ENCODE measurements around the gene GRK6.

GRK6 gene

DNA sequence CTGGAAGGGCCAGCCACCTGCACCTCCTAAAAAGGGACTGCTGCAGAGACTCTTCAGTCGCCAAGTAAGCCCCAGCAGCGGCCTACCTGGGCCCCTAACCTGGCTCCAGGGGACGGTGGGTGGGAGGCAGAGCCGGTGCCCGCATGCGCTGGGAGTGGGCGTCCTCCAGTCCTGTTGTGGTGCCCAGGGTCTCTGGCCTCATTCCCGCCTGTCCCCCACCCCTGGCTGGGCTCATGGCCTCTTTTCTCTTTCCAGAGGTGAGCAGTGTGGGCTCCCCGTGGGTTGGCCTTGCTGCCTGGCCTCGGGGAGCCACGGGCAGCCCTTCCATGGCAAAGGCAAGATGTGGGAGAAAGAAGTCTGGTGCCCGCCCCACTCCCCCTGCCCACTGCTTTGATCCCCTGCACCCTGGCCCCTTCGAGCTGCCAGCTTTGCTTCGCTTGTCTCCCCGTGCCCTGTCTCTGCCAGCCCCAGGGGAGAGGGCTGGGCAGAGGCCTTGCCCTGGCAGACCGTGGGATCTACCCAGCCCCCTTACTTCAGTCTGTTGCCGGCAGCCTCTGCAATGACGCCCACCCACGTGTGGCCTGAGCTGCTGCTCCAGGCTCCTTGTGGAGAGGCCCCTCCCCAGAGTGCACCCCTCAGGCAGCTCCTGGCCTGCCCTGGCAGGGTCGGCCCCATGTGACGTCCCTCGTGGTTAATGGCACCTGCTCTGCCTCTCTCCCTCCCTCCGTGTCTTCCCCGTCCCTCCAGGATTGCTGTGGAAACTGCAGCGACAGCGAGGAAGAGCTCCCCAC lies 14.7 kb downstream of the GRK6 start:
- DNase-seq = no peak

DNA sequence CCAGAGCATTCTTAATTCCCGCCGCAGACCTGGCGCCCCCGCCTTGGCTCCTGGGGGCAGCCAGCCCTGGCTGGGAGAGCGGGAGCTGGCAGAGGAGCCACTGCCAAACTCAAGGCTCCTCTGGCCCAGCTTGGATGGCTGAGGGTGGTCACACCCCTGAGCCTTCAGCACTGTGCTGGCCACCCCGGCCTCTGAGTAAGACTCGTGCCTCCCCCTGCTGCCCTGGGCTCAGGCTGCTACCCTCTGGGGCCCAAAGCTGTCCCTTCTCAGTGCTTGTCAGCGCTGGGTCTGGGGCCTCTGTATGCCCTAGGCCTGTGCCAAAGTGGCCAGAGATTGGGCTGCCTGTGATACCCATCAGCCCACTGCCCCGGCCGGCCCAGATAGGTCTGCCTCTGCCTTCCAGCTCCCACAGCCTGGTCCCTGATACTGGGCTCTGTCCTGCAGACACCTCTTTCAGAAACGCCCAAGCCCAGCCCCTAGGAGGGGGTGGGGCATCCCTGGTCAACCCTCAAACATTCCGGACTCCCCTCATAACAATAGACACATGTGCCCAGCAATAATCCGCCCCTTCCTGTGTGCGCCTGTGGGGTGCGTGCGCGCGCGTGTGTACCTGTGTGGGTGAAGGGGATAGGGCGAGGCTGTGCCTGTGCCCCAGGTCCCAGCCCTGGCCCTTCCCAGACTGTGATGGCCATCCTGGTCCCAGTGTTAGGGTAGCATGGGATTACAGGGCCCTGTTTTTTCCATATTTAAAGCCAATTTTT lies 15.8 kb downstream of the GRK6 start:
- no peak for DNase-seq

GRCh38 chr5:177443144-177443983 lies 16.9 kb downstream of the GRK6 start:
- no peak for DNase-seq

DNA sequence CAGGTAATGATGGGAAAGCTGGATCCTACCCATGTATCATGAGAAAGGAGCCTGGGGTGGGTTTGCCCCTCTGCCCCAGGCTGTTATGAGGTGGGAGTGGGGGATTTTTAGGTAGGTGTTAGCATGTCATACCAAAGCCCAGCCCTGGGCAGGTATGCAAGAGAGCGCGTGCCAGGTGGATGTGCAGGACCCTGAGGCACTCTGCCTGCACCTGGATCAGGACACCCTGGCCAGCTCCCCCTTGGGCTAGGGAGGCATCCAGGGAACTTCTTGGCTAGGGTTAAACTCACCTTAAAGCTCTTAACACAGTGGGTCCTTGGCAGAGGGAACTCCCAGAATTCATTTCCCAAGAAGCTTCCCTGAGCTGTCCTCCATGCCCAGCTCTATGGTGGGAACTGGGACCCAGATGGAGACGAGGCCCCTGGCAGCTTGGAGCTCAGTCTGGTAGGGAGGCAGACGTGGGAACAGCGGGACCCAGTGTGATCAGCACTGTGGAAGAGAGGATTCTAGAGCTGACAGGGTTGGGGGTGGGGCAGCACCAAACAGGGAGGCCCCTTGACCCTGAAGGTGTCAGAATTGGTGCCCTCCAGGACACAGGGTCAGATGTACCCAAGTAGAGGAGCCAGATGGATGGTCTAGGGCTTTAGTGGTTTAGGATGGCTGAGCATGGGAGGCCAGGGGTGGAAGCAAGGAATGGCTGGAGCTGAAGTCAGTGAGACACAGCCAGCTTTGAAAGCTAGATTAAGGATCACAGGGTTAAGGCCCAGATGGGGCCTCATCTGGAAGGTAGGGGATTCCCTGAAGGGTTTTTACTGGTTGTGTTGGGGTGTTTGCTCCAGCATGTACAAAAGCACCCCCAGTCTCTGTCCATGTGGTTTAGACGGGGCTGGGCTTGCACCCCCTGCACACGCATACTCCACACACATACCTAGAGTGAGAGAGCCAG lies 17.9 kb downstream of the GRK6 start:
- DNase-seq = no peak

DNA sequence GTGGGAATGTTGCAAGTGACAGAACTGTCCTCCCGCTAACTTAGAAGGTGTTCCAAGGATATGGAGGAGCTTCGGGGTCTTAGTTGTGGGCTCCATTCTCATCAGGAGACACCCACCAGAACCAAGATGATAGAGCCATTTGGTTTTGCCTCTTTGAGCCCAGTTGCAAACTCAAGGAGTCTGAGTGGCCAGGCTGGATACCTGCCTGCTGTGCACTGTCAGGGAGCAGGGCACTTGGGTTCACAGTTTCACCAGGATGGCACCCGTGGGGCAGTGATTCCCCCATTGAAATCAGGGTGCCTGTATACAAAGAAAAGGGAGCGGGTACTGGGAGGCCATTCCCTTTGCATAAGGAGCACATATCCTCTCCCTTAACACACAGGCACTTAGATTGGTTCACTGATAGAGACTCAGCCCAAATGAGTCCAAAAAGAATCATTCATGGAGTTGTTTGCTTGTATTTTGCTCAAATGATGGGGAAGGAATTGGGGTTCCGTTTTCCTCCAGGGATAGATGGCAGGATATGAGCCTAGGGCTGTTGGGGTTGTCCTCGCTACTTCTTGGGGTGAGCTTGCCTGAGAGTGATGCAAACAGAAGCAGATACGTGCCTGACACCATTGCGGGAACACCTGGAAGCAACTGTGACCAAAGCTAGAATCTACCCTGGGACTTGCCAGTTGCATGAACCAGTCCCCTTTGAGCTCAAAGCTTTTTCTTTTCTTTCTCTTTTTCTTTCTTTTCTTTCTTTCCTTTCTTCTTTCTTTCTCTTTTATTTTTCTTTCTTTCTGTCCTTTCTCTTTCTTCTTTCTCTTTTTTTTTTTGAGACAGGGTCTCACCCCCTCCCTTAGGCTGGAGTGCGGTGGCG lies 18.8 kb downstream of the GRK6 start:
- DNase-seq = no peak

- DNase-seq = no peak
Measured at GRCh38 chr5:177445917-177446199, 19.4 kb downstream of the GRK6 start.

DNA sequence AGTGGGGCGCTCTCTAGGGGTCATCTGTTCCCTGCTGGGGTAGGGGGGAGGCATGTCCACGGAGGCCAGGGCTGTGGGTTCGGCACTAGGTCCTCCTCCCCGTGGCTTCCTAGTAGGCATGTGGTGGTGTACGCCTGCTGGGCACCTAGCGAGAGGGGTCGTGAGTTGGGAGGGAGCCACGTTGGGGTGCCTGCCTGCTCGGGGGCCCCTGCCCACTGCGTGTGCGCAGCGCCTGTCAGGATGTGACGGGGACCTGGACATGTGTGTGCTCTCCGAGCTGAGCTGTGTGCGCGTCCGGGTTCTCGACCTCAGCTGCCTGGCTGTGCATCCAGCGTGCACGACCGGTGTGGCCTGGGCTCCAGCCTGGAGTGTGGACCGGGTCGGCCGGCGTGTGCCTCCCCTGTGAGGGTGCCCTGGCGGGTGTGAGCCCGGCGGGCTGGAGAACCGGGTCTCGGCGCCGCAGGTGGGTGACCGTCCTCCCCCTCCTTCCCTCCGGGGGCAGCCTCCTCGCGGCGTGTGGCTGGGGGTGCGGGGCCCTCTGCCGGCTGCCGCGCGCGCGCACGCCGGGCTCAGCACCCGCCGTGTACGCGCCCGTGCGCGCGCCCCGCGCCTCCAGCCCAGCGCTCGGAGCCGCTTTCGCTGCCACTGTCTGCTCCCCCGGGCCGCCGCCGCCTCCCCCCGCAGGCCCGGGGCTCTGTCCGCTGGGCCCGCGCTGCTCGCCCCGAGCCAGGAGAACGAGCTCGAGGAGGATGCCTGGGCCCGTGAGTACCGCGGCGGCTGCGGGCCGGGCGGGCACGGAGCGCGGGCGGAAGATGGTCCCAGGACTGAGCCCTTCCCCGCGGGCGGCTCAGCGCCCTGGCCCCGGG lies 20.0 kb downstream of the GRK6 start, which contains the start of gene PRR7:
Gene PRR7 (plus strand): TSS at position 615 of the 866 bp plus-strand sequence. CDS start 8,254 bp downstream, outside the sequence.
- peak; percentile 41 for DNase-seq

DNA sequence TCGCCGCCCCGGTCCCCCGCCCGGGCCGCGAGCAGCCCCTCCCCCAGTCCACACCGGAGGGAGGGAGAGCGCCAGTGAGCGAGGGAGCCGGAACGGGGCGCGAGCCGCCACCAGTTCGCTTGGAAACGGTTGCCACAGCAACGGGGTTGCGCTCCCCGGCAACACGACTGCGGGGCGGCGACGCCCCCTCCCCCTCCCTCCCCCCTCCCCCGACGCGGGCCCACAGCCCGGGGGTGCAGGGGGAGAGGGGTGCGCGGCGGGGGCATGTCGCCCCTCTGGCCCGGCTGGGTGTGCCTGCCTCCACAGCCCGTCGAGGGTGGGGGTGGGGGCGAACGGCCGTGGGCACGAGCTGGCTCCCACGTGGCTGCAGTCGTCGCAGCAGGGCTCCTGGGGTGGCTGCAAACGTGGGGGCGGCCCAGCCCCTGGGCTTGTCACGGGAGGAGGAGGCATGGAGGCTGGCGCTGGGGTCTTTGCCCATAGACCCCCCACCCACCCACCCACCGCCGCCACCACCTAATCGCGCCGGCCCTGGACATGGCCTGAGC lies 20.7 kb downstream of the GRK6 start:
- peak; percentile 37 for DNase-seq

DNA sequence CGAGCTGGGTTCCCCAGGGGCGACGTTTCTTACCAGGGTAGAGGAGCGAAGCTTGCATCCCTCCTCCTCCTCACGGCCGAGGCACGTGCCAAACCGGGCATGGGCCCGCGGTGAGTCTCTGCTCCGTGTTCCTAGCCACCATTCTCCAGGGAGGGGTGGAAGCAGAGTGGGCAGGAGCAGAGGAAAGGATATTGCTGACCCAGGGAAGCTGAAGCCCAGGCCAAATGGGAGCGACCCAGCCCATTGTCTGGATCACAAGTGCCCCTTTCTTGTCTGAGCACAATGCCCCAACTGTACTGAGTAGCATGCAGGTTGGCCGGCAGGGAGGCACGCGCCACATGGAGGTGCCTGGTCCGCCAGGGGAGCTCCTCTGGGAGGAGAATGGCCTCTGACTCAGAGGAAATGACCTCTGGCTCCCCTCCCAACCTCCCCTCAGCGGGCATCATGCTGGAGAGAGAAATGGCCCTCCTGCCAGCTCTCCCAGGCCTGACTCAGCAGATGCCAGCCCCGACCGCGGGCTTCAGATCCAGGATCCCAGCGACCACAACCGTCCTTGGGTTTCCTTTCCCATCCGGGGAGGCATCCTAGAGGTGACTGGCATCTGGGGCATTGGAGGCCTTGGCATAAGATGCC lies 21.3 kb downstream of the GRK6 start:
- peak; percentile 35 for DNase-seq

DNA sequence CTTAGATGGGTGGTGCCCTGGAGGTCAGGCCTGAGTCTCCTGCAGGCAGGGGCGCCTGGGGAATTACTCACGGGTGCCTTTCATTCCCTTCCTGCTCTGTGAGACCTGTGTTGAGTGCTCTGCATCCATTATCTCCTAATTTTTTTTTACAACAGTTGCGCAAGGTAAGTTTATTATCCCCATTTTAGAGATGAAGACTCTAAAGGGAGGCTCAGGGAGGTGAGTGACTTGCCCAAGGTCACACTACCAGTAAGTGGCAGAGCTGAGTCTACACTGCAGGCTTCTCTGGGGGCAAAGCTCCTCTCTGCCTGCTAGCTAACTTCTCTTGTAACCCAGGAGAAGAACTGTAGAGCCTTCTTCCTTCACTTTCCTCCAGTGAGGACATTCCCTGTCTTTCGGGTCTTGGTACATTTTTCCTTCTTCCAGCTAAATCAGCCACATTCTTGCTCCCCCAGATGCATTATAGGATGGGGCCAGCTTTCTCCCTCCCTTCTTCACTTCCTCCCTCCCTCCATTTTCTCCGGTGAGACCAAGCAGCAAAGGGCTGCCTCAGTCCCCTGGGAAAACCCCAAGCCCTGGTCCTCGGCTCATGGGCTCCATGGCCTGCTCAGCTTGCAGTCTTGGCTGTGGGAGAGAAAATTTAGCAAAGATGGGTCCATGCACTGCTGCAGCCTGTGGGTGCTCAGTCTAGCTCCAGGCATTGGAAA lies 21.9 kb downstream of the GRK6 start:
- no peak for DNase-seq

GRCh38 chr5:177449140-177450061 lies 22.9 kb downstream of the GRK6 start:
- DNase-seq = no peak

- DNase-seq = no peak
Measured at GRCh38 chr5:177450667-177451424, 24.4 kb downstream of the GRK6 start.

- no peak for DNase-seq
Measured at GRCh38 chr5:177452688-177453638, 26.5 kb downstream of the GRK6 start.

DNA sequence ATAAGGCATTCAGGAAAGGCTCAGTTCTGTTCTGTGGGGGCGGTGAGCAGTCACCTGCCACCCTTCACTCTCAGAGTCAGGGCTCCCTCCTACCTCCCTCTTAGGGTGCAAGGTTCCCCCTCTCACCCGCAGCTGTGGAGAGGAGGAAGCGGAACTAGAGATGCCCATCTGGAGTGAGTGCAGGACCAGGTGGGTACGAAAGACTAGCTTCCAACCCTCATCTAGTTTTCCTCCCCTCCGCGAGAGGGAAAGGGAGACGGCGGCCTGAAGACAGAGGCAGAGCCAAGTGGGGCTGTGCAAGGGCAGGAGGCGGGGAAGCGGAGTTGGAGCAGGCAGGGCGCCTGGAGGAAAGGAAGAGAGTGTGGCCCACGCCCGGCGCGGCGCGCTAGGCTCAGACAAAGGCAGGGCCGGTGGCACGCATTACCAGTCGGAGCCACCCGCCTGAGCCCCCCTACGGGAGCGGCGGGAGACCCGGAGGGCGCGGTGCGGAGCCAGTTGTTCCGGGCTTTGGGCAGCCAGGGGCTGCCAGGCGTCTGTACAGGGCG lies 27.4 kb downstream of the GRK6 start:
- no peak for DNase-seq

DNA sequence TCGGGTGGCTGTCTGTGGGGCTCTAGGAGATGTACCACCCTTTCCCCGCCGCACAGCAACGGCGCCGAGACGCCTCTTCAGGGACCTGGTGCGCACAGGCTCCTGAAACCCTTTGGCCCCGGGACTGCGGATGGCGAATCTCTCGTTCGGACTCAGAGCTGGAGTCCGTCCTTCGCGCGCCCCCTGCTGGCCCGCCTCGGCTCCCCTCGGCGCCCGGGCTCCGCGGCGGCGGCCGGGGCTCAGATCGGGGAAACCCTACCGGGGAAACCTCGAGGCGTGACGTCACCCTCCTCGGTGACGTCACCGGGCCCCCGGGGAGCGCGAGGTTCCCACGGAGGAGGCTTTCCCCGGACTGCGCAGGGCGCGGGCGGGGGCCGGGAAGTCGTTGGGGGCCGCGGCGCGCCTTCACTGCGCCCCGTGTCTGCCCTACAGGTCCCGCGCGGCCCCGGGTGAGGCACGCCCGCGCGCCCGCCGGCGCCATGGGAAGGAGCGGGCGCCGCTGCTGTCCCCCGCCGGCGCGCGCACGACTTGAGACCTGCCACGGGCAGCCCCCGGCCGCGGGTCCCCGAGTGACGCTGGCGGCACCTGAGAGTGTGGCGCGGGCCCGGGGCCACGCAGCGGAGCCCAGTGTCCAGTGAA lies 28.0 kb downstream of the GRK6 start:
- peak; percentile 89 for DNase-seq

Data from NCI-H748 treated with DMSO at 0.1 percent for 48 hours (cell line).